ENCODE results near the gene PRL. TPM values are rescaled to one million over a fixed set of nuclear protein-coding genes. Genes with fewer than 3 reads are reported as not detected.

PRL gene
- total RNA-seq, 1 experiment from 2014 or later, result not detected

DNA sequence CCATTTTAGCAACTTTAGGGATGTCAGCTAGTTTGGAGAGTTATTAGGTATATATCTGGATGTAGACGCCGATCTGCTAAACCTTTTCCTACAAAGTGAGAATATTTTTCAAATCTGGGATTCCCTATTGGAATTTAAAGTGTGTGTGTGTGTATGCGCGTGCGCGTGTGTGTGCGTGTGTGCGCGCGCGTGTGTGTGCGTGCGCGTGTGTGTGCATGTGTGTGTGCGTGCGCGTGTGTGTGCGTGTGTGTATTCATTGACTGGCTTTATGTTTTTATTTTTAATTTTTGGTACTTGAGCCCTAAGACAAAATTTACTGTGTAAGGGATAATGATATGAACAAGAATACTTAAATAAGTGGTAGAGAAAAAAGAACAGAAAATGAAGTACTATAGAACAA lies 8.1 kb downstream of the PRL start (continued):
- TF ChIP-seq, protein P1, sequence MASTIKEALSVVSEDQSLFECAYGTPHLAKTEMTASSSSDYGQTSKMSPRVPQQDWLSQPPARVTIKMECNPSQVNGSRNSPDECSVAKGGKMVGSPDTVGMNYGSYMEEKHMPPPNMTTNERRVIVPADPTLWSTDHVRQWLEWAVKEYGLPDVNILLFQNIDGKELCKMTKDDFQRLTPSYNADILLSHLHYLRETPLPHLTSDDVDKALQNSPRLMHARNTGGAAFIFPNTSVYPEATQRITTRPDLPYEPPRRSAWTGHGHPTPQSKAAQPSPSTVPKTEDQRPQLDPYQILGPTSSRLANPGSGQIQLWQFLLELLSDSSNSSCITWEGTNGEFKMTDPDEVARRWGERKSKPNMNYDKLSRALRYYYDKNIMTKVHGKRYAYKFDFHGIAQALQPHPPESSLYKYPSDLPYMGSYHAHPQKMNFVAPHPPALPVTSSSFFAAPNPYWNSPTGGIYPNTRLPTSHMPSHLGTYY (CRISPR knock-in tag; IDR thresholded peaks at IDR 0.05), result no peak
- no peak for TF ChIP-seq EMX1 (CRISPR knock-in tag; IDR thresholded peaks at IDR 0.05)
- TF ChIP-seq, protein P2, sequence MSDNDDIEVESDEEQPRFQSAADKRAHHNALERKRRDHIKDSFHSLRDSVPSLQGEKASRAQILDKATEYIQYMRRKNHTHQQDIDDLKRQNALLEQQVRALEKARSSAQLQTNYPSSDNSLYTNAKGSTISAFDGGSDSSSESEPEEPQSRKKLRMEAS (CRISPR knock-in tag; IDR thresholded peaks at IDR 0.05), result no peak
- TF ChIP-seq, protein P3, sequence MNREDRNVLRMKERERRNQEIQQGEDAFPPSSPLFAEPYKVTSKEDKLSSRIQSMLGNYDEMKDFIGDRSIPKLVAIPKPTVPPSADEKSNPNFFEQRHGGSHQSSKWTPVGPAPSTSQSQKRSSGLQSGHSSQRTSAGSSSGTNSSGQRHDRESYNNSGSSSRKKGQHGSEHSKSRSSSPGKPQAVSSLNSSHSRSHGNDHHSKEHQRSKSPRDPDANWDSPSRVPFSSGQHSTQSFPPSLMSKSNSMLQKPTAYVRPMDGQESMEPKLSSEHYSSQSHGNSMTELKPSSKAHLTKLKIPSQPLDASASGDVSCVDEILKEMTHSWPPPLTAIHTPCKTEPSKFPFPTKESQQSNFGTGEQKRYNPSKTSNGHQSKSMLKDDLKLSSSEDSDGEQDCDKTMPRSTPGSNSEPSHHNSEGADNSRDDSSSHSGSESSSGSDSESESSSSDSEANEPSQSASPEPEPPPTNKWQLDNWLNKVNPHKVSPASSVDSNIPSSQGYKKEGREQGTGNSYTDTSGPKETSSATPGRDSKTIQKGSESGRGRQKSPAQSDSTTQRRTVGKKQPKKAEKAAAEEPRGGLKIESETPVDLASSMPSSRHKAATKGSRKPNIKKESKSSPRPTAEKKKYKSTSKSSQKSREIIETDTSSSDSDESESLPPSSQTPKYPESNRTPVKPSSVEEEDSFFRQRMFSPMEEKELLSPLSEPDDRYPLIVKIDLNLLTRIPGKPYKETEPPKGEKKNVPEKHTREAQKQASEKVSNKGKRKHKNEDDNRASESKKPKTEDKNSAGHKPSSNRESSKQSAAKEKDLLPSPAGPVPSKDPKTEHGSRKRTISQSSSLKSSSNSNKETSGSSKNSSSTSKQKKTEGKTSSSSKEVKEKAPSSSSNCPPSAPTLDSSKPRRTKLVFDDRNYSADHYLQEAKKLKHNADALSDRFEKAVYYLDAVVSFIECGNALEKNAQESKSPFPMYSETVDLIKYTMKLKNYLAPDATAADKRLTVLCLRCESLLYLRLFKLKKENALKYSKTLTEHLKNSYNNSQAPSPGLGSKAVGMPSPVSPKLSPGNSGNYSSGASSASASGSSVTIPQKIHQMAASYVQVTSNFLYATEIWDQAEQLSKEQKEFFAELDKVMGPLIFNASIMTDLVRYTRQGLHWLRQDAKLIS (CRISPR knock-in tag; IDR thresholded peaks at IDR 0.05; ENCODE audit: borderline replicate concordance), result no peak
- no peak for TF ChIP-seq NR3C1 (CRISPR knock-in tag; conservative IDR thresholded peaks at IDR 0.05; ENCODE audit: low read depth)
- no peak for TF ChIP-seq CBFB (CRISPR knock-in tag; IDR thresholded peaks at IDR 0.05; ENCODE audit: low read depth)
- TF ChIP-seq JAZF1 (CRISPR knock-in tag; IDR thresholded peaks at IDR 0.05), result no peak
- TF ChIP-seq, protein P4, sequence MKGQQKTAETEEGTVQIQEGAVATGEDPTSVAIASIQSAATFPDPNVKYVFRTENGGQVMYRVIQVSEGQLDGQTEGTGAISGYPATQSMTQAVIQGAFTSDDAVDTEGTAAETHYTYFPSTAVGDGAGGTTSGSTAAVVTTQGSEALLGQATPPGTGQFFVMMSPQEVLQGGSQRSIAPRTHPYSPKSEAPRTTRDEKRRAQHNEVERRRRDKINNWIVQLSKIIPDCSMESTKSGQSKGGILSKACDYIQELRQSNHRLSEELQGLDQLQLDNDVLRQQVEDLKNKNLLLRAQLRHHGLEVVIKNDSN (CRISPR knock-in tag; IDR thresholded peaks at IDR 0.05), result no peak
- TF ChIP-seq, protein P5, sequence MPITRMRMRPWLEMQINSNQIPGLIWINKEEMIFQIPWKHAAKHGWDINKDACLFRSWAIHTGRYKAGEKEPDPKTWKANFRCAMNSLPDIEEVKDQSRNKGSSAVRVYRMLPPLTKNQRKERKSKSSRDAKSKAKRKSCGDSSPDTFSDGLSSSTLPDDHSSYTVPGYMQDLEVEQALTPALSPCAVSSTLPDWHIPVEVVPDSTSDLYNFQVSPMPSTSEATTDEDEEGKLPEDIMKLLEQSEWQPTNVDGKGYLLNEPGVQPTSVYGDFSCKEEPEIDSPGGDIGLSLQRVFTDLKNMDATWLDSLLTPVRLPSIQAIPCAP (CRISPR knock-in tag; IDR thresholded peaks at IDR 0.05), result no peak
- TF ChIP-seq IRF2 (CRISPR knock-in tag; IDR thresholded peaks at IDR 0.05; ENCODE audit: borderline replicate concordance, low read depth), result no peak
- no peak for TF ChIP-seq GTF2I (CRISPR knock-in tag; conservative IDR thresholded peaks at IDR 0.05)
- no peak for TF ChIP-seq ZNF121 (CRISPR knock-in tag; IDR thresholded peaks at IDR 0.05)

DNA sequence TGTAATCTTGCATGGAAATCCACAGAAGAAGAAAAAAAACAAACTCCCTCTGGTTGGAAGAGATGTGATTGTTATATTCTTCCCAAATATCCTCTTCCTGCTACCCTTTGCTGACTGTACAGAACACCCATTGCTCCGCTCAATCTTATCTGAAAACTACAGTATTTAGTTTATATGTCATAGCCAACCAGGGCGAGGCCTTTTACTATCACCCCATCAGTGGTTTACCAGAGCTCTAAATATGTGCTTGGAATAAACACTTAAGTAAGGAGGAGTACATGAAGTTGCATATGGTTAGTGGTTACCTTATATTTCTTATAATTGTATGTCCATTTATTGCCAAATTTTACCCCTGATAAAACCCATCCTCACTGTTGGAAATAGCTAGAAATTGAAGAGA lies 12.2 kb downstream of the PRL start:
- Mint-ChIP-seq H3K4me3 (no peak overlapping the region), H3K27ac (no peak overlapping the region), H3K27me3 (ENCODE audit: low read depth) (no peaks in the 10 kb centered on the region), H3K36me3 (no peaks in the 10 kb centered on the region), H3K9me3 (peaks cover under 1% of the 10 kb centered on the region; the same call in 1 of the 2 replicates), H3K4me1 (peaks cover 8% of the 10 kb centered on the region)
- TF ChIP-seq ELF4 (CRISPR knock-in tag; IDR thresholded peaks at IDR 0.05; ENCODE audit: low read depth) (no peak), CREM (CRISPR knock-in tag; IDR thresholded peaks at IDR 0.05) (no peak), FOXK1 (CRISPR knock-in tag; IDR thresholded peaks at IDR 0.05) (no peak), FOXP1 (CRISPR knock-in tag; IDR thresholded peaks at IDR 0.05; ENCODE audit: borderline replicate concordance) (no peak), RELA (CRISPR knock-in tag; IDR thresholded peaks at IDR 0.05; ENCODE audit: borderline replicate concordance) (no peak), CREB1 (CRISPR knock-in tag; IDR thresholded peaks at IDR 0.05) (no peak)
- TF ChIP-seq, protein P6, sequence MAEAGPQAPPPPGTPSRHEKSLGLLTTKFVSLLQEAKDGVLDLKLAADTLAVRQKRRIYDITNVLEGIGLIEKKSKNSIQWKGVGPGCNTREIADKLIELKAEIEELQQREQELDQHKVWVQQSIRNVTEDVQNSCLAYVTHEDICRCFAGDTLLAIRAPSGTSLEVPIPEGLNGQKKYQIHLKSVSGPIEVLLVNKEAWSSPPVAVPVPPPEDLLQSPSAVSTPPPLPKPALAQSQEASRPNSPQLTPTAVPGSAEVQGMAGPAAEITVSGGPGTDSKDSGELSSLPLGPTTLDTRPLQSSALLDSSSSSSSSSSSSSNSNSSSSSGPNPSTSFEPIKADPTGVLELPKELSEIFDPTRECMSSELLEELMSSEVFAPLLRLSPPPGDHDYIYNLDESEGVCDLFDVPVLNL (CRISPR knock-in tag; IDR thresholded peaks at IDR 0.05; ENCODE audit: borderline replicate concordance, low read depth), result no peak
- TF ChIP-seq, protein P7, sequence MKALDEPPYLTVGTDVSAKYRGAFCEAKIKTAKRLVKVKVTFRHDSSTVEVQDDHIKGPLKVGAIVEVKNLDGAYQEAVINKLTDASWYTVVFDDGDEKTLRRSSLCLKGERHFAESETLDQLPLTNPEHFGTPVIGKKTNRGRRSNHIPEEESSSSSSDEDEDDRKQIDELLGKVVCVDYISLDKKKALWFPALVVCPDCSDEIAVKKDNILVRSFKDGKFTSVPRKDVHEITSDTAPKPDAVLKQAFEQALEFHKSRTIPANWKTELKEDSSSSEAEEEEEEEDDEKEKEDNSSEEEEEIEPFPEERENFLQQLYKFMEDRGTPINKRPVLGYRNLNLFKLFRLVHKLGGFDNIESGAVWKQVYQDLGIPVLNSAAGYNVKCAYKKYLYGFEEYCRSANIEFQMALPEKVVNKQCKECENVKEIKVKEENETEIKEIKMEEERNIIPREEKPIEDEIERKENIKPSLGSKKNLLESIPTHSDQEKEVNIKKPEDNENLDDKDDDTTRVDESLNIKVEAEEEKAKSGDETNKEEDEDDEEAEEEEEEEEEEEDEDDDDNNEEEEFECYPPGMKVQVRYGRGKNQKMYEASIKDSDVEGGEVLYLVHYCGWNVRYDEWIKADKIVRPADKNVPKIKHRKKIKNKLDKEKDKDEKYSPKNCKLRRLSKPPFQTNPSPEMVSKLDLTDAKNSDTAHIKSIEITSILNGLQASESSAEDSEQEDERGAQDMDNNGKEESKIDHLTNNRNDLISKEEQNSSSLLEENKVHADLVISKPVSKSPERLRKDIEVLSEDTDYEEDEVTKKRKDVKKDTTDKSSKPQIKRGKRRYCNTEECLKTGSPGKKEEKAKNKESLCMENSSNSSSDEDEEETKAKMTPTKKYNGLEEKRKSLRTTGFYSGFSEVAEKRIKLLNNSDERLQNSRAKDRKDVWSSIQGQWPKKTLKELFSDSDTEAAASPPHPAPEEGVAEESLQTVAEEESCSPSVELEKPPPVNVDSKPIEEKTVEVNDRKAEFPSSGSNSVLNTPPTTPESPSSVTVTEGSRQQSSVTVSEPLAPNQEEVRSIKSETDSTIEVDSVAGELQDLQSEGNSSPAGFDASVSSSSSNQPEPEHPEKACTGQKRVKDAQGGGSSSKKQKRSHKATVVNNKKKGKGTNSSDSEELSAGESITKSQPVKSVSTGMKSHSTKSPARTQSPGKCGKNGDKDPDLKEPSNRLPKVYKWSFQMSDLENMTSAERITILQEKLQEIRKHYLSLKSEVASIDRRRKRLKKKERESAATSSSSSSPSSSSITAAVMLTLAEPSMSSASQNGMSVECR (CRISPR knock-in tag; IDR thresholded peaks at IDR 0.05; ENCODE audit: borderline replicate concordance), result no peak
- ChIA-PET POLR2A (interaction anchor here (0.6 kb wide), 1 partner anchor 824 kb away, joined by 4 read pairs; no protein-coding TSS in a partner anchor), CTCF (no interaction called here)
- ATAC-seq, result no peak
- no peak for DNase-seq (ENCODE audit: low spot score)

Data from WTC11 (cell line).